ENCODE results near the gene TPCN1.

TPCN1 gene

GRCh38 chr12:113263431-113263963, 42.2 kb downstream of the TPCN1 start:
- no peak for DNase-seq

GRCh38 chr12:113266106-113266895, 45.0 kb downstream of the TPCN1 start:
- no peak for DNase-seq

GRCh38 chr12:113267621-113268020, 46.4 kb downstream of the TPCN1 start:
- no peak for DNase-seq

- no peak for DNase-seq
These were observed 46.9 kb downstream of the TPCN1 start for GRCh38 chr12:113268136-113268535.

- DNase-seq, result no peak
These were observed 47.4 kb downstream of the TPCN1 start for GRCh38 chr12:113268621-113269020.

GRCh38 chr12:113269257-113269943, 48.1 kb downstream of the TPCN1 start:
- no peak for DNase-seq

- DNase-seq, result no peak
These were observed 49.4 kb downstream of the TPCN1 start for GRCh38 chr12:113270709-113271009.

GRCh38 chr12:113271466-113271852, 50.2 kb downstream of the TPCN1 start:
- no peak for DNase-seq

- peak; percentile 33 for DNase-seq
These were observed 50.7 kb downstream of the TPCN1 start for GRCh38 chr12:113271853-113272561.

GRCh38 chr12:113273053-113273725, 51.9 kb downstream of the TPCN1 start:
- DNase-seq, result no peak

- no peak for DNase-seq
These were observed 53.6 kb downstream of the TPCN1 start for GRCh38 chr12:113274848-113275247.

- DNase-seq, result no peak
These were observed 55.0 kb downstream of the TPCN1 start for GRCh38 chr12:113276306-113276705.

- no peak for DNase-seq
These were observed 55.8 kb downstream of the TPCN1 start for GRCh38 chr12:113276946-113277500.

- no peak for DNase-seq
These were observed 56.2 kb downstream of the TPCN1 start for GRCh38 chr12:113277511-113277910.

- DNase-seq, result no peak
These were observed 56.9 kb downstream of the TPCN1 start for GRCh38 chr12:113278141-113278540.

GRCh38 chr12:113278633-113279032, 57.4 kb downstream of the TPCN1 start:
- no peak for DNase-seq

- no peak for DNase-seq
These were observed 63.5 kb downstream of the TPCN1 start for GRCh38 chr12:113284751-113285150.

- no peak for DNase-seq
These were observed 64.7 kb downstream of the TPCN1 start for GRCh38 chr12:113285679-113286610.

GRCh38 chr12:113286712-113287111, 65.4 kb downstream of the TPCN1 start:
- DNase-seq, result no peak

- DNase-seq, result no peak
These were observed 66.1 kb downstream of the TPCN1 start for GRCh38 chr12:113287146-113287898.

GRCh38 chr12:113287899-113288282, 66.6 kb downstream of the TPCN1 start:
- DNase-seq, result no peak
